Ishikawa (cell line): ENCODE measurements around the gene ZNF614.

Experiments used
- EP300 ChIP-seq: IDR thresholded peaks from 2 replicates; pipeline ENCODE4 v1.6.1; 2012; ENCODE audit warnings: borderline replicate concordance
- RAD21 ChIP-seq: IDR thresholded peaks from 2 replicates; pipeline ENCODE4 v1.6.1; 2012; ENCODE audit warnings: low read depth
- TEAD4 ChIP-seq: IDR thresholded peaks from 2 replicates; pipeline ENCODE4 v1.6.1; 2012
- TF ChIP-seq, protein P1 (sequence below): IDR thresholded peaks from 2 replicates; pipeline ENCODE4 v1.6.1; 2012

DNA sequence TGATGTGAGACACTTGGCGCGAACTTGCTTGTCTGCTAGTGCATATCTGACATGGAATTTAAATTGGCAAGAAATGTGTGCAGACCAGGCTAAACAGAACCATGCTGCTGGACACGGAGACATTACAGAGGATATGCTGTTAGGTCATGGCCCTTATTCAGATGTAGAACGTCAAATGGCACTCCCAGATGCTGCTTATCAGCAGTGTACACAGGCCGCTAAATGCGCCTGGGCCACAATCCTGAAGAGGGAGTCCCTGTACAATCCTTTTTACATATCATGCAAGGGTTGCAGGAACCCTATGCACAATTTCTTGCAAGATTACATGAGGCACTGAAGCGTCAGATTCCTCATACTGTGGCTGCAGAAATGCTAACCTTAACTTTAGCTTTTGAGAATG is 50.8 kb downstream of the ZNF614 start:
- TF ChIP-seq RAD21, result no peak
- TF ChIP-seq TEAD4, result no peak
- TF ChIP-seq EP300, result no peak
- TF ChIP-seq, protein P1, sequence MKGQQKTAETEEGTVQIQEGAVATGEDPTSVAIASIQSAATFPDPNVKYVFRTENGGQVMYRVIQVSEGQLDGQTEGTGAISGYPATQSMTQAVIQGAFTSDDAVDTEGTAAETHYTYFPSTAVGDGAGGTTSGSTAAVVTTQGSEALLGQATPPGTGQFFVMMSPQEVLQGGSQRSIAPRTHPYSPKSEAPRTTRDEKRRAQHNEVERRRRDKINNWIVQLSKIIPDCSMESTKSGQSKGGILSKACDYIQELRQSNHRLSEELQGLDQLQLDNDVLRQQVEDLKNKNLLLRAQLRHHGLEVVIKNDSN, result no peak
